Measurements from ENCODE around the gene CREG2.

Gene CREG2, protein sequence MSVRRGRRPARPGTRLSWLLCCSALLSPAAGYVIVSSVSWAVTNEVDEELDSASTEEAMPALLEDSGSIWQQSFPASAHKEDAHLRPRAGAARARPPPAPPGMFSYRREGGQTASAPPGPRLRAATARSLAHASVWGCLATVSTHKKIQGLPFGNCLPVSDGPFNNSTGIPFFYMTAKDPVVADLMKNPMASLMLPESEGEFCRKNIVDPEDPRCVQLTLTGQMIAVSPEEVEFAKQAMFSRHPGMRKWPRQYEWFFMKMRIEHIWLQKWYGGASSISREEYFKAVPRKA

DNA sequence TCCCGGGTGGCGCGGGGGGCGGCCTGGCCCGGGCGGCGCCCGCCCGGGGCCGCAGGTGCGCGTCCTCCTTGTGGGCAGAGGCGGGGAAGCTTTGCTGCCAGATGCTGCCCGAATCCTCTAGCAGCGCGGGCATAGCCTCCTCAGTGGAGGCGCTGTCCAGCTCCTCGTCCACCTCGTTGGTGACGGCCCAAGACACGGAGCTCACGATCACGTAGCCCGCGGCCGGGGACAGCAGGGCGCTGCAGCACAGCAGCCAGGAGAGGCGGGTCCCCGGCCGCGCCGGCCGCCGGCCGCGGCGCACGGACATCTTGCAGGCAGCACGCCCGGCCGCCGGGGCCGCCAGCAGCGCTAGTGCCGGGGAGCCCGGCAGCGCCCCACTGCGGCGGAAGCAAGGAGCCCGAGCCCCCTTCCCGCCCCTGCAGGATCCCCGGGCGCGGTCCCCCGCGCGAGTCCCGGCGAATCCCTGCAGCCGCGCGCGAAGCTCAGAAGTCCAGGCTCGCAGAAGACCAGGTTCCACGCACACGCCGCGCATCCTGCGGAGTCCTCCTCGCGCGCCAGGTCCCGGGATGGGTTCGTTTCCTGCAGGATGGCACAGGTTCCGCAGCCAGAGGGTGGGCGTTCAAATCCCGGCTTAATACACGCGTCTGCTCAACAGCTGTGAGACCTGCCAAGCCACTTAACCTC lies at the start of gene CREG2:
TSS of gene CREG2 (minus strand) at position 353 of the 684 bp plus-strand sequence. CDS start at position 307, 46 bp downstream.
- peak; percentile 88 for DNase-seq (ENCODE audit: low spot score)

DNA sequence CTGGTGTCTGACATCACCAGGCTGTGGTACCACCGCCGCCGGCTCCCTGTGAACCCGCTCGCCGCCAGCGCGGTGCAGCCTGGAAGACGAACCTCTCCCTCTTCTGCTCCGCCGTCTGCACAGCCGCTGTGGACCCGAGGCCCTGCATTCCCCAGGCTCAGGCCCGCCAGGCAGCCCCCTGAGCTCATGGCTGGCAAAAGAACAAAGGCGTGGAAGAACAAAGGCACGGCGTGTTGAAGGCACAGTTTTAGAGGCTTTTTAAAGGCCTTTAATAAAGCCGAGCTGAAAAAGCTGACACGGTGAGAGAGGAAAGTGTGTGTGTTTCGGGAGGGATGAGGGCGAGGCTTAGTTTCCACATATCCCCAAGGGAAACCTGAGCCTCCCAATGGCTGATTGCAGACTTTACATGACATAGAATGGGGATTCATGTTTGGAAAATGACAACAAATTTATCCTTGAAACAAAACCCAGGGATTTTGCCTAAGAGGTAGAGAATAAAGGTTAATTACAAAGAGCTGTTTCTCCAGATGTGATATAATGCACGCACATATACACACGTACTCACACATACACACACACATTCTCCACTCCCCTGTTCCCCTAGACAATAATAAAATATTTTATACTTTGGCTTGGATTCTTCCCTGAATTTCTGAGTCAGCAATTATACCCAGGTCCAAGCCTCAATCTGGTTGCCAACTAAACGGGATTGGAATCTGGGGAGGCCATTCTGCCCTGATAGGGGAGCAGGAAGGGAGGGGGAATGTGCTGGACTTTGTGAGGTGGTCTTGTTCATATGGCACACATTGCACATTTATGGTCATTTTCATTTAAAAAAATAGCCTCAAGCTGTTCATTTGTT lies 47.9 kb upstream of the CREG2 start:
- DNase-seq (ENCODE audit: low spot score): no peak

- no peak for DNase-seq (ENCODE audit: low spot score)
Measured at GRCh38 chr2:101433465-101433864, 46.2 kb upstream of the CREG2 start.

DNA sequence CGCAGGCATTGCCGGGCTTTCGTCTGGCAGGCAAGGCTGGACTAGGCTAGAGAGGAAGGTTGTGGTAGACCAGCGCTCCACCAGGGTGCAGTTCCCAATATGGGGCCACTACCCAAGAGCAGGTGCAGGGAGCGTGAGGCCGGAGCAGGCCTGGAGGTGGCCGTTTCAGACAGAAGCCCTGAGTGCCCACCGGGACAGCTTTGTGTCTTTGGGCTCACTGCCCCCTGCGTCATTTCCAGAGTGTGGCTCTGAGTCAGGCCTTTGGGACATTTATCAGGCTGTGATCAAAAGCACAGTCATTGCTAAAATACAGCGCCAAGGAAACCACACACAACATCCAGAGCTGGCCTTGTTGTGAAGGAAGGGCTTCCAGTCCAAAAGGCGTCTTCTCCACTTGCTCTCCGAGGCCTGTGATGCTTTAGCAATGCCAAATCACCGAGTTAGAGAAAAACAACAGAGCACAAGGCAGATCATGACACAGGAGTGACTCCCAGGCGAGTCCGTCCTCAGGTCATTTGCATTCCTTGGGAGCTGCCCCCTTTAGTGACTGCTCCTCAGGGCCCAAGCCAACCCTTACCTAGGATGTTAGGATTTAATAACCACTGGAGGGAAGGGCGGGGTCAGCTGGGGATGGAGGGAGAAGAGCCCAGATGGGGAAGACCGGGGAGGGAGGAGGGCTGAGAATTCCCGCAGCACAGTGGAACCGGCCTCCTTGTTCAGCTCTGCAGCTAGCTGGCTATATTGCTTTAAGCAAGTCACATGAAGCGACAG lies 45.3 kb upstream of the CREG2 start:
- DNase-seq (ENCODE audit: low spot score): no peak

DNA sequence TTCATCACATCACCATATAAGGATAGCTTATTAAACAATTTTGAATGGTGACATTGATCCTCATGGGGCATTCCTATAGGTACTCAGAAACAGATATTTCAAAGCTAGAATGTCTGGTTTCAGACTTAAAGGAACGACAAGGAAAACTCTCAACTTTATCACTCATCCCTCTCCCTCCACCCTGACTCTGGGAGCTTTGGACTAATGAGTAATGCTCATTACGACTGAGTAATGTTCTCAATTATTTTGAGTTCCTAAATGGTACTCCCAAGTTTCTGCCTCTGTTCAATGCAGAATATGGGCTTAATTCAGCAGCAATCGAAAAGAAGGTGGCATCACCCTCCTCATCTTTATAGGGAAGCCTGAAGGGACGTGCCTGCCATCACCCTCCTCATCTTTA lies 44.2 kb upstream of the CREG2 start:
- no peak for DNase-seq (ENCODE audit: low spot score)

GRCh38 chr2:101430156-101430555 lies 42.9 kb upstream of the CREG2 start:
- no peak for DNase-seq (ENCODE audit: low spot score)

- DNase-seq (ENCODE audit: low spot score): no peak
Measured at GRCh38 chr2:101429453-101429852, 42.1 kb upstream of the CREG2 start.

DNA sequence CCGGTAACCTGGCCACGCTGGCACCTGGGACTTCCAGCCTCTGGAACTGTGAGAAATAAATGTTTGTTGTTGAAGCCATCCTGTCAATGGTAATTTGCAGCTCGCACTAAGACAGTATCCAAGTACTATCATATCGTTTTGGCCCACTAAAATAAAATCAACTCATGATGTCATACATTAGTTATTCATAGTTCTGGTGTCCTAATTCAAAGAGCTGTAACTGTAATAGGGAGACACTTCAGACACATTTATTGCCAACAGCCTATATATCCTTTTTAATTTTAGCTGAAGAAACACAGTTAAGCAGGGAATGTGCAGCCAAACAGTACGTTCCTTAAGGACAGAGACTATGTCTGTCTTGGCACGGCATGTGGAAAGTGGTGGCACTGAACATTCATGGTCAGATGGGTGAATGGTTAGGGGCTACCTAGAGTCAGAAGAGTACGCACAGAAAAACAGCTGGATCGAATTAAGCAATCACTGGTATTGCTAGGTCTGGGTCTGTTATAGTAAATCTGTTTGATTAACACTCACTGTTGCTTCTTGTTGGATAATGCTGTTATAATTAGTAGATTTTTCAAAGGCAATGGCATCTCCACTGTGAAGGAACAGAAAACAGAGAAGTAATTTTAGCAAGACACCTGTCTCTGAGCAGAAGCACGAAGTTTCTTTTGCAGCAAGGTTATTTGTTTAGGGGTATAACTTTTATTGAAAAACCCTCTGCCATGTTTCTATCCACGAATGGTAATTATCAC lies 41.3 kb upstream of the CREG2 start:
- DNase-seq (ENCODE audit: low spot score): no peak

GRCh38 chr2:101427743-101428142 lies 40.4 kb upstream of the CREG2 start:
- no peak for DNase-seq (ENCODE audit: low spot score)

- DNase-seq (ENCODE audit: low spot score): no peak
Measured at GRCh38 chr2:101427240-101427639, 39.9 kb upstream of the CREG2 start.

GRCh38 chr2:101426822-101427221 lies 39.5 kb upstream of the CREG2 start:
- no peak for DNase-seq (ENCODE audit: low spot score)

GRCh38 chr2:101420623-101421022 lies 33.3 kb upstream of the CREG2 start:
- DNase-seq (ENCODE audit: low spot score): no peak

- DNase-seq (ENCODE audit: low spot score): peak; percentile 75
Measured at GRCh38 chr2:101419096-101419663, 31.9 kb upstream of the CREG2 start.

- DNase-seq (ENCODE audit: low spot score): no peak
Measured at GRCh38 chr2:101418460-101419095, 31.3 kb upstream of the CREG2 start.

DNA sequence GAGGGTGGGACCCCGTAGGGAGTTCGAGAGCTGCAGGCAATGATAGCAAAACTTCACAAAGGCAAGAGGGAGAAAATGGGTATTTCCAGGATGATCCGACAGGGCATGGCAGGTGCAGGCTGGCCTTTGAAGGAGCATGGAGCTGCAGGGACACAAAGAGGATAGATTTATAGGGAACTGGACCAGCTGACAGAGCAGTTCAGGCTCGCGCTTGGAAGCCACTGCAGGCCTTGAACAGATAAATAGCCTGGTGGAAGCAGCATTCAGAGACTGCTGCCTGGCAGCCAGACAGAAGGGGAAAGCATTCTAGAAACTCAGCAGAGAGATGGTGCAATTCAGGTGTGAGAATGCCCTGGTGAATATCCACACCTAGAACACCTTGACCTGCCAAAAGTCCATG lies 29.3 kb upstream of the CREG2 start:
- no peak for DNase-seq (ENCODE audit: low spot score)

GRCh38 chr2:101415884-101416283 lies 28.6 kb upstream of the CREG2 start:
- DNase-seq (ENCODE audit: low spot score): no peak

GRCh38 chr2:101415220-101415619 lies 27.9 kb upstream of the CREG2 start:
- DNase-seq (ENCODE audit: low spot score): no peak

GRCh38 chr2:101412092-101412694 lies 24.9 kb upstream of the CREG2 start:
- no peak for DNase-seq (ENCODE audit: low spot score)

DNA sequence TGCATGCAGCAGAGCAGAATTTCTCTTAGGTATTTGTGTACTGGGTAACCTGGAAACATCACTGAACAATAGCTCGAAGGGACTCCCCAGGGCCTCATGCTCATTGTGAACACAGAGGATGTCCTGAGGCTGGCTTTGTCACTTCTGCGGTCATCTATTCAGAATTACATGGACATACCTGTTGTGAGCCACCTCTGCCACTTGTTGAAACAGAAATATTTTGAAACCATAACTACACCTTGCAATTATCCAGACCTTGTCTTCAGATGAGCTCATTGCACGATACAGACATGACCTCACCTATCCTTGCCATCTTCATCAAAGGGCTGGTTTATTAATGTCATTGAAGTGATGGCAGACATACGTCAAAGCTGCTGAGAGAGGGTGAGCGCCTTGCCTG lies 23.4 kb upstream of the CREG2 start:
- DNase-seq (ENCODE audit: low spot score): no peak

DNA sequence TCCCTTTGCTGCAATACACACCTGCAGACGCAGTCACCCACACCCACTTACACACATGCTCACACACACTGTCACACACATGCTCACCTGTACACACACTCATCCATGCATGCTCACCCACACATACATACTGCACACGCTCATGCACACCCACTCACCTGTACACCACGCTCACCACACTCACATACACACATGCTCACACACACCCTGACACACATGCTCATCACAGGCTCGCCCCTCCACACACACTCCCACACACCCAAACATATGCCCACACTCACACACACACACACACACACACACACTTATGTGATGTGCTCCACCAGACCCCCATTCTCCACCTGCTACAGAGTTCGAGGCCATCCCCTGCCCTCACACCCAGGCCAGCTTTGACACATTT lies 22.8 kb upstream of the CREG2 start:
- no peak for DNase-seq (ENCODE audit: low spot score)
